ENCODE data around the gene PSMD13.

- no peak for TF ChIP-seq REST (IDR thresholded peaks at IDR 0.05; ENCODE audit: insufficient read depth in 1 of 2, low read depth in 2 of 2, low read length in 2 of 2)
- no peak for TF ChIP-seq POLR2AphosphoS5 (IDR thresholded peaks at IDR 0.05; ENCODE audit: low read depth, low read length)
- TF ChIP-seq TAF1 (IDR thresholded peaks at IDR 0.05; ENCODE audit: borderline replicate concordance, insufficient read depth, low read length): no peak
- TF ChIP-seq SIN3A (IDR thresholded peaks at IDR 0.05; ENCODE audit: borderline replicate concordance, insufficient read depth, low read length): no peak
- no peak for TF ChIP-seq FOXP2 (optimal IDR thresholded peaks at IDR 0.05; ENCODE audit: borderline replicate concordance, extremely low read depth, extremely low read length, insufficient read depth)
Measured at GRCh38 chr11:282630-283360, 46.0 kb downstream of the PSMD13 start.
